Keratinocyte (primary cell): Measurements from ENCODE around the gene NCEH1. TPM values are rescaled to one million over a fixed set of nuclear protein-coding genes. Genes with fewer than 3 reads are reported as not detected.

ENCODE experiments used
- DNase-seq: peaks from one replicate; pipeline ENCODE4 v3.0.0-alpha.2; 2011; ENCODE audit warnings: low read depth, missing footprints, low spot score
- FAIRE-seq: peaks from 2 replicates; lab custom pipeline; 2011; peaks lifted over from hg19 to GRCh38; lab: Jason Lieb, UNC
- H2AFZ ChIP-seq: 2 replicates; pipeline ENCODE4 v1.6.0; 2012; ENCODE audit warnings: low read length, control low read depth, inconsistent platforms; ENCODE audit not compliant: control insufficient read depth
- H3K27ac ChIP-seq: 2 replicates; pipeline ENCODE4 v1.5.1; 2011; ENCODE audit warnings: low read length; ENCODE audit not compliant: control insufficient read depth, insufficient read depth
- H3K27me3 ChIP-seq: 3 replicates; pipeline ENCODE4 v1.6.0; 2011; ENCODE audit warnings: low read length; ENCODE audit not compliant: control insufficient read depth, insufficient read depth; ENCODE audit errors: extremely low read depth
- H3K36me3 ChIP-seq, 2 experiments: 2 replicates in 1 of 2; 3 replicates in 1 of 2; pipeline ENCODE4 v1.5.1; 2011; ENCODE audit warnings: low read length in 2 of 2, mild to moderate bottlenecking in 1 of 2; ENCODE audit not compliant: control insufficient read depth in 2 of 2, insufficient read depth in 2 of 2; ENCODE audit errors: extremely low read depth in 1 of 2
- H3K4me1 ChIP-seq: 3 replicates; pipeline ENCODE4 v1.5.1; 2011; ENCODE audit warnings: low read length; ENCODE audit not compliant: control insufficient read depth, insufficient read depth; ENCODE audit errors: extremely low read depth
- H3K4me2 ChIP-seq: 3 replicates; pipeline ENCODE4 v1.6.0; 2011; ENCODE audit warnings: low read depth, low read length; ENCODE audit not compliant: control insufficient read depth, insufficient read depth; ENCODE audit errors: extremely low read depth
- H3K4me3 ChIP-seq, 3 experiments: fragments of 200-600 bp in 1 of 3; sonication (generic) in 1 of 3; 2 replicates in 2 of 3; 3 replicates in 1 of 3; pipeline ENCODE4 v1.5.1; 2011 to 2016; ENCODE audit warnings: low read length in 3 of 3, mild to moderate bottlenecking in 3 of 3, control low read depth in 2 of 3, inconsistent platforms in 1 of 3, low read depth in 1 of 3, mixed read lengths in 1 of 3, mixed run types in 1 of 3, moderate library complexity in 1 of 3; ENCODE audit not compliant: control insufficient read depth in 2 of 3, insufficient read depth in 2 of 3; ENCODE audit errors: extremely low read depth in 1 of 3
- H3K79me2 ChIP-seq: 2 replicates; pipeline ENCODE4 v1.6.0; 2012; ENCODE audit warnings: low read length; ENCODE audit not compliant: control insufficient read depth, insufficient read depth
- H3K9ac ChIP-seq: 3 replicates; pipeline ENCODE4 v1.6.0; 2011; ENCODE audit warnings: low read length; ENCODE audit not compliant: control insufficient read depth, insufficient read depth; ENCODE audit errors: extremely low read depth
- H3K9me1 ChIP-seq: 3 replicates; pipeline ENCODE4 v1.6.0; 2011; ENCODE audit warnings: low read length; ENCODE audit not compliant: control insufficient read depth, insufficient read depth; ENCODE audit errors: extremely low read depth
- H3K9me3 ChIP-seq: 2 replicates; pipeline ENCODE4 v1.5.1; 2012; ENCODE audit warnings: low read depth, low read length; ENCODE audit not compliant: control insufficient read depth
- H4K20me1 ChIP-seq: 3 replicates; pipeline ENCODE4 v1.6.0; 2011; ENCODE audit warnings: low read length; ENCODE audit not compliant: control insufficient read depth, insufficient read depth; ENCODE audit errors: extremely low read depth
- EZH2 ChIP-seq: IDR thresholded peaks from one replicate; pipeline ENCODE4 v1.6.1; 2012; ENCODE audit warnings: inconsistent platforms, mild to moderate bottlenecking, low read length, moderate library complexity
- dilution Hi-C: fragments of 300-500 bp; cut with MboI; formaldehyde crosslinking; loops from one replicate; pipeline ENCODE4 v1.7.0; 2020; ENCODE audit warnings: low sequenced_read_pairs; ENCODE audit not compliant: extremely low pct_ligation_motif_present
- polyA plus RNA-seq, 5 experiments: library from polyadenylated mRNA; depleted of rRNA in 3 of 5; stranded (reverse) in 3 of 5; stranded (forward) in 1 of 5; unstranded in 1 of 5; fragments of >200 nt; gene quantifications; 1 replicate in 1 of 5; 2 replicates in 3 of 5; 3 replicates in 1 of 5; pipeline versions ENCODE4 v1.2.1 to v1.2.3, GENCODE V29; 2011 to 2012; ENCODE audit warnings: missing spikeins in 2 of 5, low read depth in 1 of 5, low replicate concordance in 1 of 5
- TF ChIP-seq, protein P1 (sequence below), 3 experiments: IDR thresholded peaks in 1 of 3; conservative IDR thresholded peaks in 1 of 3; optimal IDR thresholded peaks in 1 of 3; 2 replicates in 2 of 3; 3 replicates in 1 of 3; pipeline versions ENCODE3 to v1.5.1; 2011; ENCODE audit warnings: low read length in 3 of 3, mild to moderate bottlenecking in 3 of 3, moderate library complexity in 2 of 3, control low read depth in 1 of 3, inconsistent platforms in 1 of 3; ENCODE audit not compliant: insufficient read depth in 2 of 3; ENCODE audit errors: extremely low read depth in 1 of 3

Gene NCEH1
- polyA plus RNA-seq, 1 donor (not counting 4 experiments of a cell fraction or from before 2014, with no cell fraction given) = 13.2 TPM

DNA sequence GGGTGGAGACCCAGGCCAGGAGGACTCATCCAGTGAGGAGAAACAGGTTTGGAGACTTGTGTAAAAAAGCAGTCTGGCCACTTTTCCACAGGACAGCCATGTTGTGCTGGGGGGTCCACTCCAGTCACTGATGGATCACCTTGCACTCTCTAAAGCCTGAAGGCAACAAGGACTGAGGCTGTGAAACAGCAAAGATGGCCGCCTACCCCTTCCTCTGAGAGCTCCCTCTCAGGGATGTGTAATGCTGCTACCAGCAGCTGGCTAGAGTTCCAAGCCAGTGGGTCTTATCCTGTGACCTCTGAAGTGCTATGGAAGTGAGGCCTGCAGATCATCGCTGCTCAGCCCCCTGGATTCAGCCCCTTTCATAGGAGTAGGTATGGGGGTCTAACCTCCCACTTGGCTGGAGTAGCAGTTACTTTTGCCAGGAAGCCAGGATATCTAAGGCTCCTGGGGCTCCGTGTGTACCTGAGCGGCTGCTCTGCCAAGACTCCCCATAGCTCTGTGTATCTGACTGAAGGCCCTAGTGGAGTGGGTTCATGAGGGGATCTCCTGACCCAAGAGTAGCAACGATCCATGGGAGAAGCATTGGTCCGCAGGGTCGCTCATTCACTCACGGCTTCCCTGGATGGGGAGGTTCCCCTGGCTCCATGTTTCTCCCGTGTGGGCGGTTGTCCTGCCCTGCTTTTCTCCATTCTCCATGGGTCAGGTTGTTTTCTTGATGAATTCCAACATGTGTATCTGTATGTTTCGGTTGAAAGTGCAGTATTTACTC lies 117.8 kb downstream of the NCEH1 start:
- Histone ChIP-seq H3K4me2 (no peak overlapping the region), H4K20me1 (no peaks in the 10 kb centered on the region), H2AFZ (no peak overlapping the region), H3K36me3 (no peaks in the 10 kb centered on the region), H3K27me3 (no peaks in the 10 kb centered on the region), H3K9me3 (no peaks in the 10 kb centered on the region), H3K27ac (no peak overlapping the region), H3K79me2 (no peaks in the 10 kb centered on the region), H3K4me1 (peaks cover 17% of the 10 kb centered on the region), H3K4me3 (no peak overlapping the region), H3K9ac (no peak overlapping the region), H3K9me1 (no peaks in the 10 kb centered on the region)
- no peak for TF ChIP-seq EZH2
- TF ChIP-seq, protein P1, sequence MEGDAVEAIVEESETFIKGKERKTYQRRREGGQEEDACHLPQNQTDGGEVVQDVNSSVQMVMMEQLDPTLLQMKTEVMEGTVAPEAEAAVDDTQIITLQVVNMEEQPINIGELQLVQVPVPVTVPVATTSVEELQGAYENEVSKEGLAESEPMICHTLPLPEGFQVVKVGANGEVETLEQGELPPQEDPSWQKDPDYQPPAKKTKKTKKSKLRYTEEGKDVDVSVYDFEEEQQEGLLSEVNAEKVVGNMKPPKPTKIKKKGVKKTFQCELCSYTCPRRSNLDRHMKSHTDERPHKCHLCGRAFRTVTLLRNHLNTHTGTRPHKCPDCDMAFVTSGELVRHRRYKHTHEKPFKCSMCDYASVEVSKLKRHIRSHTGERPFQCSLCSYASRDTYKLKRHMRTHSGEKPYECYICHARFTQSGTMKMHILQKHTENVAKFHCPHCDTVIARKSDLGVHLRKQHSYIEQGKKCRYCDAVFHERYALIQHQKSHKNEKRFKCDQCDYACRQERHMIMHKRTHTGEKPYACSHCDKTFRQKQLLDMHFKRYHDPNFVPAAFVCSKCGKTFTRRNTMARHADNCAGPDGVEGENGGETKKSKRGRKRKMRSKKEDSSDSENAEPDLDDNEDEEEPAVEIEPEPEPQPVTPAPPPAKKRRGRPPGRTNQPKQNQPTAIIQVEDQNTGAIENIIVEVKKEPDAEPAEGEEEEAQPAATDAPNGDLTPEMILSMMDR (optimal IDR thresholded peaks at IDR 0.05 in 1 of 3, IDR thresholded peaks at IDR 0.05 in 1 of 3, conservative IDR thresholded peaks at IDR 0.05 in 1 of 3; ENCODE audit: extremely low read depth in 1 of 3, insufficient read depth in 2 of 3, low read length in 3 of 3) = no peak
- FAIRE-seq = no peak
- DNase-seq = no peak
- dilution Hi-C loops = no loop called here

DNA sequence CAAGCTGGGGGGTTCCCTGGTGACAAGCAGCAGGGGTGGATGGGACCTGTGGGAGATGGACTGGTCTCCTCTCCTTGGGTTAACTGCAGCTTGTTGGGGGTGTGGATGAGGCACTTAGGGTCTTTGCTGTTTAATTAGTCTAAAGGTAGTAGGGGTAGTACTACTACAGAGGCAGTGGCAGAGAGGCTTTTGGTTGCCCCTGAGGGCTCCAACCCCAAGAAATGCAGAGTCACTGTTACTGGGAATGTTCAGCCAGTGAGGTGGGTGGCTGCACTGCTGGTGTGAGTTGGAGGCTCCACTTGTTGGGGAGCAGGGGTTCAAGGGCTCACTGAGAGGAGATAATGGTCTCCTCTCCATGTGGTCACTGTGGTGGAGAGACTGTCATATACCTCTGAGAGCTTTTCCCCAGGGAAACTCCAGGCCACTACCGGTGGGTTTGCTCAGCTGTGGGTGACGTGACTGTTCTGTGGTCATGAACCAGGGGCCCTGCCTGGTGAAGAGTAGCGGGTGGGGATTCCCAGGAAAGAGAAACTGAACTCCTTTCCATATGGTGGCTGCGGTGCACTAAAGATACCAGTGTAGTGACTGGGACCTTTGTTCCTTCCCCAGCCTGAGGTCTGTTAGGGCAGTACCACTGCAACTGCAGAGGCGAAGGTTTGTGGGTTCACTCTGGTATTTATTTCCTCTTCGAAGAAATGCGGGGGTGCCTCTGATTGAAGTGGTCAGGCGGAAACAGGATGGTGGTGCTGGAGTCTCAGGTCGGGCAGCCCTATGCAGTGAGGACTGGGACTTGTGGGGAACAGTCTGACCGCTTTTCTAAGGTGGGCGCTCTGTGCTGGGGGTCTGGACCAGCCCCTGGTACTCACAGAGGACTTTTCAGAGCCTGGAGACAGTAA lies 118.7 kb downstream of the NCEH1 start:
- DNase-seq = no peak
- Histone ChIP-seq H3K4me3 (no peak overlapping the region), H2AFZ (no peak overlapping the region), H3K4me2 (no peak overlapping the region), H3K9me1 (no peaks in the 10 kb centered on the region), H3K4me1 (peaks cover 17% of the 10 kb centered on the region), H4K20me1 (no peaks in the 10 kb centered on the region), H3K27me3 (no peaks in the 10 kb centered on the region), H3K9me3 (no peaks in the 10 kb centered on the region), H3K79me2 (no peaks in the 10 kb centered on the region), H3K9ac (no peak overlapping the region), H3K27ac (no peak overlapping the region), H3K36me3 (no peaks in the 10 kb centered on the region)
- no peak for FAIRE-seq
- TF ChIP-seq, protein P1 (optimal IDR thresholded peaks at IDR 0.05 in 1 of 3, IDR thresholded peaks at IDR 0.05 in 1 of 3, conservative IDR thresholded peaks at IDR 0.05 in 1 of 3; ENCODE audit: extremely low read depth in 1 of 3, insufficient read depth in 2 of 3, low read length in 3 of 3) = no peak
- no peak for TF ChIP-seq EZH2
- dilution Hi-C loops = no loop called here
